HPDE6-E6E7 (cell line): ENCODE data around the gene RASSF4.
A peak's percentile ranks its signal among the peaks of the same experiment; 100 is the strongest.

Source experiments
- DNase-seq: peaks from one replicate; pipeline ENCODE4 v3.0.0; 2011; ENCODE audit warnings: missing footprints; ENCODE audit errors: extremely low spot score

RASSF4 gene

DNA sequence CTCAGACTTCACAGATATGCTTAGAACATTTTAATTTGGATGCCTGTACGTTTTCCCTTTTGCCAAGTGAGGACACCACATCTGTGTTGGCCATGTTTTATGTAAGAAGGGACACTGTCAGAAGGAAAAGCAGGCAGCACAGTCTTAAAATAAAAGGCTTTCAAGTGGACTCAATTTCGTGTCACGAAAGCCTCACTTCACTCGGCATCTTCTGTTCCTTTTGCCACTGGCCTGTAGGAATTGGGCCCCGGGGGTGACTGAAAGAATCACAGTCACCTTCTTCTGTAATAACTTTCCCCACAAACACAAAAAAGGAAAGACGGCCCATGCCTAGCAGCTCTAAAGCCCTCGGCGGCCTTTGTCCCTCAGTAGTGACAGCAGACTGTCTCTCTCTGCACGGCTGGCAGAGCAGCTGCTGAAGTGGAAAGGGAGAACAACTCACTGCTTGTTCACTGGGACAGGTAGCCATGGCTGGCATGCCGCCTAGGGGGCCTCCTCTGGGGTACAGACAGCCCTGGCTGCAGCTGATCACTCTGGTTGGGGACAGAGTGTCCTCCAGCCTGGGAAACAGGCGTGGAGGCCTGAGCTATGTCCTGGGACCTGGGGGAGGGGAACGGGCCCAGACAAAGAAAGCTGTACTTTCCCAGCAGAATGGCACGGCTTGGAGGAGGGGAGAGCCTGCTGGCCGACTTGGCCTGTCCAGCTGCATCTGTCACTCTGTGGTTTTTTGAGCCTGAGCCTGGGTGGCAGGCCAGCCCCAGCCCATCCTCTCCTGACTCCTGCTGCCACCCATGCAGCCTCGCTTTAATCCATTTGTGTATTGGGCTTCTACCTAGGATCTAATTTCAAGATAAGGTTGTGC lies 4.4 kb downstream of the RASSF4 start:
- no peak for DNase-seq

DNA sequence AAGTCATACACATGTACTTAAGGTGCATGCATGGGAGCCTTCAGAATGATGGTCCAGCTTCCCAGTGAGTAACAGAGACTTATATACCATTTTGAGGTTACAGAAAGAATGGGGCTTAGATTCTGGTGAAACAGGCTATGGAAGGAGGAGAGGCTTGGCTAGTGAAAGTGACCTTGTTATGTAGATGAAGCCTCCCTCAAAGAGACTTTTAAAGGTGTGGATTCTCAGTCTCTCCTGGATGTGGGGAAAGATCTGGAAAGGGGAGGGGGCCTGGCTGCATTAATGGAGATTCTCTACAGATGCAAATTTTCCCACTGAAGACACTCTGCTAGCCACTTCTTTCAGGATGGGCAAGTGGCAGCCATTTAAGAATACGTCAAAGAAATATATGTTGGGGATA lies 5.5 kb downstream of the RASSF4 start:
- no peak for DNase-seq

GRCh38 chr10:44965651-44966097 lies 6.1 kb downstream of the RASSF4 start:
- DNase-seq: no peak

DNA sequence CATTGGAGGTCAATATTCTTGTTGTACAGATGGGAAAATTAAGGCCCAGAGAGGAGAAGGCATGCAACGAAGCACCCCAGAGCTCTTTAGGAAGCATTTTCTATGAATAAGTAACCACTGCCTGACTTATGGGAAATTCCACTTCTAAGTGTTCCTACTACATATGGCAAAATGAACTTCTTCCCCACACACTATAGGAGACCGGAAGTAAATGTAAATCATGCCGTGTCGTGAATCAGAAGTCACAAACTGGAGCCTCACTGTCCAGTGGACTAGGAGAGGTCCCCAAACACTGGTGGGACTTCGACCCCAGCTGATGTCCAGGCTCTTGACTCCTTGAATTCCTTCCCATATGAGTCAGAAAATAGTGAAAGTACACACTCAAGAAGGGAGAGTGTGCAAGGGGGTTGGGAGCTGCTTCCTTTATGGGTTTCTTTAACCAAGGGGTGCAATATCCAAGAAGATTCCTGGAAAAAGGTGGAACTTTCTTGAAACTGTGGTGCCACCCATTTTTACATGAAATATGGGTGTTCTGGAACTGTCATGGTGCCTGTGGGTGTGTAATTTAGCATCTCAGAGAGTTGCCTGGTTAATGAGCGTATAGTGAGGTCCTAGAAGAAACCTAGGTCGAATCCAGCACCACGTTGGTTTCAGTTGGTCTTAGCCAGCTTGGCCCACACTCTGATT lies 6.7 kb downstream of the RASSF4 start:
- DNase-seq: no peak

- no peak for DNase-seq
Measured at GRCh38 chr10:44966816-44967509, 7.4 kb downstream of the RASSF4 start.

DNA sequence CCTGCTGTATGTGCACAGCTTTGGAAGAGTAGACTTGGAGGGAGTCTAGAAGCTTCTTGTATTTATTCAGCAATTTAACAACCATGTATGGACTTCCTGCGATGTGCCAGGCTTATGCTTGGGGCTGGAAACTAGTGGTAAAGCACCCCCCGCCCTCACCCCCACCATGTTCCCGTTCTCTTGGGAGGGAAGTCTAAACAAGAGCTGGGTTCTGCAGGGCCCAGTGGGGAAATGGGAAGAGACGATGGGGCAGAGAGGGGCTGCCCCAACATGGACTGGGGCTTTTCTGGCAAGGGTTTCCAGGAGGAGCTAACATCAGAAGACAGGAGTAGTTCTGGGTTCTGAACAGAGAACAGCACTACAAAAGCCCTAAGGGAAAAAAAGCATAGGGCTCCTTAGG lies 8.0 kb downstream of the RASSF4 start:
- no peak for DNase-seq

GRCh38 chr10:44968091-44968490 lies 8.5 kb downstream of the RASSF4 start:
- no peak for DNase-seq

- DNase-seq: no peak
Measured at GRCh38 chr10:44968500-44969400, 9.1 kb downstream of the RASSF4 start.

- DNase-seq: no peak
Measured at GRCh38 chr10:44969854-44970253, 10.3 kb downstream of the RASSF4 start.

DNA sequence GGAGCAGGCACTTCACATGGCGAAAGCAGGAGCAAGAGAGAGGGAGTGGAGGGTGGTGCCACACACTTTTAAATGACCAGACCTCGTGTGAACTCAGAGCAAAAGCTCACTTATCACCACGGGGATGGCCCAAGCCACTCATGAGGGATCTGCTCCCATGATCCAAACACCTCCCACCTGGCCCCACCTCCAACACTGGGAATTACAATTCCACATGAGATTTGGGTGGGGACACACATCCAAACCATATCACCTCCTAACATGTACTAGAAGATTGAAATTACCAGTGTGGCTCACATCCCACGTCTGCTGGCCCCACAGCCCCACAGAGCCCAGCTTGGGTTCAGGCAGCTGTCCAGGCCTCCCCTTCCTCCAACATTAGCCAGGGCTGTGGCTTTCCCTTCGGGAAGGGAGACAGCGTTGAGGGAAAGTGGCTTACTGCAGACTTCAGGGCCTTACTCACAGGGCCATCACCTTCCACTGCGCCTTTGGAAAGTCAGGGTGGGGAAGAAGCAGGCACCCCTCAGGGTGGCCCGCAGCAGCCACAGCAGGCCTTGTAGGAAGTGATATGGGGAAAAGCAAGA lies 11.3 kb downstream of the RASSF4 start:
- no peak for DNase-seq

DNA sequence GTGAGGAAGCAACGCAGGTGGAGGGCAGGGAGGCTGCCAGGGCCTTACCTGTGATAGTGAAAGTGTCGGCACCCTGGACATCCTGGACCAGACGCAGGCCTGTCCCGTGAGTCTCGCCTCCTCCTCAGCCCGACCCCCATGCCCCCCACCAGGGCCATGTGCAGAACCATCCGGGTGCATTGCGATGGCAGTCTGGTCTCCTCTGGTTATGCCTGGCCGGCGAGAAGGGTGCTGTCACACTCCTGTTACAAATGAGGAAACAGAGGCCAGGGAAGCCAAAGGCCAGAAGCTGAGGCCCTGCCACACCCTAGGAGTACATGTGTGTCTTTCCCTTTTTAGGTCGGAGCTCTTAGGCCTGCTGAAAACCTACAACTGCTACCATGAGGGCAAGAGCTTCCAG lies 11.8 kb downstream of the RASSF4 start:
- DNase-seq: no peak

DNA sequence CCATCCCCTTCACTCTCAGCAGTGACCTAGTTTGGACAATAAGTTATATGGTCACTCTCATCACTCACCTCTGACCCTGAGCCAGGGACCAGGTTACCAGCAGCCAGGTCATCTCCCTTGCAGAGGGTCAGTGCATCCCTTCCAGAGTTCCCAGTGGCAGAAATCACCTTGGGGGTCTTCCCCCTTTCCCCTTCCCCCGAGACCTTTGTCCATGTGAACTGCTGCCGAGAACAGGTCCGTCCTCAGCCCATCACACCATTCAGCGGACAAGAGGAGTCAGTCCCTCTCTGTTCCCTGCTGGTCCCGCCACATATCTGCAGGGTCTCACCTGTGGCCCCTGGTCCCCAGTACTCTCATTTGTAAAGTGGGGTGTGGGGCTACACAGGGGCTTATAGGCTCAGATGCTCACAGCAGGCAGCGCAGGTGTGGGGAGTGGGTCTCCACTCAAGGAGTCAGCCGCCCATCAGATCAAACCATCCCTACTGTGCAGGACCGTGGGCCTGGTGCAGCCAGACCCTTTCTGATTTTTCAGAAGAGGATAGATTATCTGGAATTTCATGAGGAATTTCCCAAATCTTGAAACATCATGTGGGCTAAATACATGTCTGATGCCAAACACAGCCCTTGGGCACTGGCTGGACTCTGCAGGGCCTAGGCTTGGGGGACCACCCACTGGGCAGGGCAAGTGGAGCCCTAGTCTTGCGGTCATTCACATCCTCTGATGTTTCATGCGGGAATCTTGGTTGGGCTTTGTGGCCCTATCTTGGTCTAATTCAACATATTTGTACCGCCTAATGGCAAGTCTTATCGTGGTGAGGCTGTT lies 12.5 kb downstream of the RASSF4 start:
- no peak for DNase-seq

- DNase-seq: no peak
Measured at GRCh38 chr10:44972874-44973306, 13.3 kb downstream of the RASSF4 start.

- no peak for DNase-seq
Measured at GRCh38 chr10:44973323-44974081, 13.9 kb downstream of the RASSF4 start.

DNA sequence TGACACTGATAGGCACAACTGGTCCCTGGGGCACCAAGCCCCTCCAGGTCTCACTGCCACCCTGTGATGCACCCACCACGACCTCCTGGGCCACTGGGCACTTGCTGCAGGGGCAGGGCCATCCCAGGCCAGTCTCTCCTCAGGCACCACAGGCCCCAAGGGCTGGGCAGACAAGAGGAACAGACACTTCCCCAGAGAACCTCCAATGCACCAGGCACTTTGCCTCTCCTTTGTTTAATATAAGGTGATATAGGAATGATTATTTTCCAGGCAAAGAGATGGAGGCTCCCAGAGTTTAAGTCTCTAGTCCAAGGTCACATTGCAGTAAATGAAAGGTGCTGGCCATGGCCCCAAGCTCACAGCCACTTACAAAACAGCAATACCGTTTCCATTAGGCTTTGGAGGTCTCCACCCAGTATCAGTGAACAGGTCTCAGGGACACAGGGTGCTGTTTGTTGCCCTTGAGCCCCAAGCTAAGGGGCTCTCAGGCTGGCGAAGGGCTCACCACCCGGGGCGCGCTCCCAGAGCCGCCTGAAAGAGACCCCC lies 14.6 kb downstream of the RASSF4 start:
- no peak for DNase-seq

GRCh38 chr10:44974628-44975430 lies 15.2 kb downstream of the RASSF4 start:
- peak; percentile 58 for DNase-seq

DNA sequence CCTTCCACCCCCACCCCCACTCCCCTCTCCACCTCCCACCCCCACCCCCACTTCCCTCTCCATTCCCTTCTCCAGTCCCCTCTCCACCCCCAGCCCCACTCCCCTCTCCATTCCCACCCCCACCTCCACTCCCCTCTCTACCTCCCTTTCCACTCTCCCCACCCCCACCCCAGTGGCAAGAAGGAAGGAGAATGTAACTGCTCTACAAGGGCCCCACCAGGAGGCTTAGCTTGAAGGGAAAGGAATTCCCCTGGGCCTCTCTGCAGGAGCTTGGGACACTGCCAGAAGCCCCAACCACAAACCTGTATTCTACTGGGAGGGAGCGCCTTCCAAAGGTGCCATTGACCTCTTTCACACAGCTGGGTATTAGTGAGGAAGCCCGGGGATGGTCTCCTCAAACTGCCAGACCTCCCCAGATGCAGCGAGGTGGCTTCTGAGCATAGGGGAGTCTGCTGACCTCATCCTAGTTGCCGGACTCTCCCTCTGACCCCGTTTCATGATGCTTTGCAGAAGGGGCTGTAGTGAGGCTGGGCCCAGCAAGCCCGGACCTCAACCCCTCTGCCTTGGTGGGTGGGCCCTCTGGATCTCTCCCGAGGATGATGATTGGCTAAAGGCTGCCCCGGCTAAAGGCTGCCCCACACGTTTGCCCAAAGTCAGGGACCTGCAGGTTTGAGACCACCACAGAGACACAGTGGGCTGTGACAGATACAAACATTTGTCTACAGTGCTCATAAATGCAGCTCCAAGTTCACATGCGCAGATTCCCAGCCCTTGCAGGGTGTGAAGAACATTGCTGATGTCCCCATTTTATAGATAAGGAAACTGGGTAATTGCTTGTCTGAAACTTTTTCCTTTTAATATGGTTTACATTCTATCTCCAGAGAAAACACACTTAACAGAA lies 16.1 kb downstream of the RASSF4 start:
- peak; percentile 44 for DNase-seq
